Measurements from ENCODE around the gene CDK18. TPM values are rescaled to one million over a fixed set of nuclear protein-coding genes. Genes with fewer than 3 reads are reported as not detected.

Gene CDK18
- total RNA-seq, 4 donors from 2014 or later: 13.6 to 22.4 (median 16.9) TPM

DNA sequence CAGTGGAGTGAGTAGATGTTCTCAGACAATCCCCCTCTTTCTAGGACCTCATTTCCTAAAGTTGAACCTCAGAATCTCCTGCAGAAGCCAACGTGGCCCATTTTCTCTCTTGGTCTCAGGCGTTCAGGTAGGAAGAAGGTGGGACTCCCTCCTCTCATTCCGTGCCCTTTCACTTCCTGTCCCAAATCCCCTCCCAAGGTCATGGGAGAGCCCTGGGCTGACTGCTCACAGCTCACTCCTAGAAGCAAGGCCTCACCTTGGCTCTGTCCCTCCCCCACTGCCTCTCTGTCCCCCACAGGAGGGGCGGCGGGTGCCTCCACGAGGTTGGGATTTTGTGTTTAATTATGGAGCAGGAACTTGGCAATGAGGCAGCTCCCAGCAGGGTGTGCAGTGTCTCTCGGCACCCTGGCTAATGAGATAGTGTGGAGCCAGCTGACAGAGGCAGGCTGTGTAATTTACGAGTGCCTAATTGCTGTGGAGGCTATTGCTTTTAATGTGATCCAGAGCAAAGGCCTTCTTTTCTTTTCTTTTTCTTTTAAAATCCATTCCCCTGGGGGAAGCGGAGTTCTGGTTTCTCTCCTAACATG lies 9.1 kb upstream of the CDK18 start:
- no peak for DNase-seq
- H3K4me3 ChIP-seq (replicated peaks in 1 of 3): no peak overlapping the region
- intact Hi-C loops (cut with DNase I): no loop called here
- no peaks in the 10 kb centered on the region for H3K27me3 ChIP-seq
- H3K9me3 ChIP-seq: no peaks in the 10 kb centered on the region
- H3K27ac ChIP-seq: no peak overlapping the region
- no peaks in the 10 kb centered on the region for H3K36me3 ChIP-seq
- TF ChIP-seq, protein P1, sequence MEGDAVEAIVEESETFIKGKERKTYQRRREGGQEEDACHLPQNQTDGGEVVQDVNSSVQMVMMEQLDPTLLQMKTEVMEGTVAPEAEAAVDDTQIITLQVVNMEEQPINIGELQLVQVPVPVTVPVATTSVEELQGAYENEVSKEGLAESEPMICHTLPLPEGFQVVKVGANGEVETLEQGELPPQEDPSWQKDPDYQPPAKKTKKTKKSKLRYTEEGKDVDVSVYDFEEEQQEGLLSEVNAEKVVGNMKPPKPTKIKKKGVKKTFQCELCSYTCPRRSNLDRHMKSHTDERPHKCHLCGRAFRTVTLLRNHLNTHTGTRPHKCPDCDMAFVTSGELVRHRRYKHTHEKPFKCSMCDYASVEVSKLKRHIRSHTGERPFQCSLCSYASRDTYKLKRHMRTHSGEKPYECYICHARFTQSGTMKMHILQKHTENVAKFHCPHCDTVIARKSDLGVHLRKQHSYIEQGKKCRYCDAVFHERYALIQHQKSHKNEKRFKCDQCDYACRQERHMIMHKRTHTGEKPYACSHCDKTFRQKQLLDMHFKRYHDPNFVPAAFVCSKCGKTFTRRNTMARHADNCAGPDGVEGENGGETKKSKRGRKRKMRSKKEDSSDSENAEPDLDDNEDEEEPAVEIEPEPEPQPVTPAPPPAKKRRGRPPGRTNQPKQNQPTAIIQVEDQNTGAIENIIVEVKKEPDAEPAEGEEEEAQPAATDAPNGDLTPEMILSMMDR (IDR thresholded peaks at IDR 0.05): no peak
- no peak for TF ChIP-seq POLR2A (IDR thresholded peaks at IDR 0.05)
- peaks cover 0 to 10% of the 10 kb centered on the region in 2 donors for H3K4me1 ChIP-seq
- WGBS, 2 donors: 70 to 71% methylated on average over 9 of the region's 9 CpGs

DNA sequence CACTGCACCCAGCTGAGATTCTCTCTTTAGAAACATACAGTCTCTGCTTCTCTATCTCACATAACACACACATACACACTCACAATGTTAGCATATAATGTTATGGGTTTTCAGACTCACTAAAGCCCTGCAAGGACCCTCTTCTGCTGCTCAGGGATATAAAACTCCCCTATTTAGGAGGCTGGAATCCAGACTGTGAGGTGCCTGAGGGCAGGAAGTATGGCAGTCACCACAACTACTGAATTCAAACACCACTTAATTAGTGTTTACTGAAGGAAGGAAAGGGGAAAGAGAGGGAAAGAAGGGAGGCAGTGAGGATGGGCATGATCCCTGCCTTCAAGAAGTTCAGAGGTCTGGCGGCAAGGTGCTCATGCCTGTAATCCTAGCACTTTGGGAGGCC lies 7.8 kb upstream of the CDK18 start:
- intact Hi-C loops (cut with DNase I): no loop called here
- H3K9me3 ChIP-seq: no peaks in the 10 kb centered on the region
- TF ChIP-seq POLR2A (IDR thresholded peaks at IDR 0.05): no peak
- TF ChIP-seq, protein P1 (IDR thresholded peaks at IDR 0.05): no peak
- 96 to 100% methylated on average over 1 of the region's 1 CpG for WGBS, 2 donors
- DNase-seq: no peak
- no peak overlapping the region for H3K27ac ChIP-seq
- no peak overlapping the region for H3K4me3 ChIP-seq (replicated peaks in 1 of 3)
- H3K4me1 ChIP-seq: peaks cover 0 to 10% of the 10 kb centered on the region in 2 donors
- no peaks in the 10 kb centered on the region for H3K27me3 ChIP-seq
- H3K36me3 ChIP-seq: no peaks in the 10 kb centered on the region

DNA sequence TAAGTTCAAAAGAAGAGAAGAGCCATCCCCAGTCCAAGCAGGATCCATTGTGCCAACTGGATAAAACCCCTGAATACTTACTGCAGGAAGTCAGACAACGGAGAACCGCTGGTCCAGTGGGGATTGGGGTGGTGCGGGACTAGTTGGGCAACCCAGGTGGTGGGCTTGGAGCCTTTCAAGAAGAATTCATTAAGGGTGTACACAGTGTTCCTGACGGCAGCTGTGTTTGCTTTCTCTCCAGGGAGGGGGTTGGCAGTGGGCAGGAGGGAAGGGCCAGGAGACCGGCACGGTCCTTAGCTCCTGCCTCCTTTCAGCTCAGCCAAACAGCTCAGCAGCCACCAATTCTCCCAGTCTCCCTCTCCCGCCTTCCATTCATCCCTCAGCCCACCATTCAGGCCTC lies 7.1 kb upstream of the CDK18 start:
- WGBS, 2 donors: 74 to 82% methylated on average over 7 of the region's 7 CpGs
- no peak overlapping the region for H3K4me3 ChIP-seq (replicated peaks in 1 of 3)
- H3K27me3 ChIP-seq: no peaks in the 10 kb centered on the region
- H3K9me3 ChIP-seq: no peaks in the 10 kb centered on the region
- H3K4me1 ChIP-seq: peaks cover 0 to 10% of the 10 kb centered on the region in 2 donors
- TF ChIP-seq POLR2A (IDR thresholded peaks at IDR 0.05): no peak
- H3K36me3 ChIP-seq: no peaks in the 10 kb centered on the region
- intact Hi-C loops (cut with DNase I): no loop called here
- DNase-seq: no peak
- no peak overlapping the region for H3K27ac ChIP-seq

DNA sequence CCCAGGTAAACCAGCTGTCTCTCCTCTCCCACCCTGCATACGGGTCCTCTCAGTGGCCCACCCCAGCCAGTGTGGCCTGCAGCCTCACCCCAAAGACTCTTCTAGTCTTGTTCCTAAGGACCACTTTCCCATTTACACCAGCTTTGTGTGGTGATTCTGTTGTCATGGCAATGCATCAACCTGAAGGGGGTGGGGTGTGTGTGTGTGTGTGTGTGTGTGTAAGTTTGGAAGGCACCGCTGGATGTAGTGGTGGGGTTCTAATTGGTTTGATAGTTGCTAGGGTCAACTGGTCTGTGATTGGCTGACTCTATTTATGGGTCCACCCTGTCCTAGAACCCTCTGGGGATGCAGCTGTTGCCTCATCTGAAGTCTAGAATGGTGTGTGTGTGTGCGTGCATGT lies 4.7 kb upstream of the CDK18 start:
- Histone ChIP-seq H3K27ac (no peak overlapping the region), H3K36me3 (no peaks in the 10 kb centered on the region), H3K27me3 (no peaks in the 10 kb centered on the region), H3K4me1 (peaks cover 0 to 3% of the 10 kb centered on the region in 2 donors), H3K4me3 (replicated peaks in 1 of 3) (no peak overlapping the region), H3K9me3 (no peaks in the 10 kb centered on the region)
- intact Hi-C loops (cut with DNase I): no loop called here
- no peak for DNase-seq
- no peak for TF ChIP-seq POLR2A (IDR thresholded peaks at IDR 0.05)
- TF ChIP-seq, protein P1 (IDR thresholded peaks at IDR 0.05): no peak
- WGBS, 2 donors: 75 to 84% methylated on average over 3 of the region's 3 CpGs

DNA sequence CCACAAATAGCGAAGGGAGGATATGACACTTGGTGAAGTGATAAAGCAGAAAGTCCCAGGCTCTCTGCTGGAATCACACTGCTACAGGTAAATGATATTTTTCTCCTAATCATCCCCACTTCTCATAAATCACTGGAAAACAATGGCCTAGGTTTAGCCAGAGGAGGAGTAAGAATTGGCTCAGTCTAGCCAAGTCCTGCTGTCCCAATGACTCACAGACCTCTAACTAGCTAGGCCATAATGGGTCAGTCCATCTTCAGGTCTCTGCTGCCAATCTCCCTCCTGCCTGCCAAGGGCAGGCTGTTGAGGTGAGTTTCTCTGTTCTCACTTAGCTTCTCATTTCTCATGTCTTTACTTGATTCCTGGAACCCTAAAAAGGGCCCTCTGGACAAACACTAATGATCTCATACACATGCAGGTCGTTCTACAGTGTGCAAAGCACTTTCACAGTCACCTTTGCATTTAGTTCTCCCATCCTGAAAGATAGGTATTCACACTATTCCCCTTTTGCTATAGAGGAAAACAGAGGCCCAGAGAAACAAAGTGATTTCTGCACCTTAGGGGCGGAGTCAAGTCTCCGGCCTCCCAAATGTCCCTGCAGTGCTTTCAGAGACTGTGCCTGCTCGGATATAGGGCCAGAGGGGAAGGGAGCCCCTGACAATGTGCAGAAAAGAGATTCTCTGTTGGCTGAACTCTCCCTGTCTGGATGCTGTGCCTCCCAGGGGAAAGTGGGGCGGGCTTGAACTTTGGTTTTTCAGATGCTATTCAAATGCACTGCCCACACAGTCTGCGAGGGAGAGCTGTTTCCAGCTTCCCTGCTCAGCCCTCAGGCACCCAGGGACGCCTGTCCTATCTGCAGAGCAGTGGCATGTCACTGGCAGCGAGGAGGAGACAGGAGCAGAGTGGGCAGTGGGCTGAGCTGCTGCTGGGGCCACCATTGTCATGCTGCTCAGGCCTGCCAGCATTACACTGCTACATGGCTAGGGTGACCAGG lies 3.9 kb upstream of the CDK18 start:
- no peaks in the 10 kb centered on the region for H3K36me3 ChIP-seq
- H3K27ac ChIP-seq: no peak overlapping the region
- H3K4me3 ChIP-seq (replicated peaks in 1 of 3): no peak overlapping the region
- 72% methylated on average over 9 of the region's 9 CpGs for WGBS, 2 donors
- no peak for DNase-seq
- H3K9me3 ChIP-seq: no peaks in the 10 kb centered on the region
- peaks cover 7 to 11% of the 10 kb centered on the region in 2 donors for H3K4me1 ChIP-seq
- intact Hi-C loops (cut with DNase I): no loop called here
- no peak for TF ChIP-seq POLR2A (IDR thresholded peaks at IDR 0.05)
- TF ChIP-seq, protein P1 (IDR thresholded peaks at IDR 0.05): no peak
- H3K27me3 ChIP-seq: no peaks in the 10 kb centered on the region

Measured in thyroid gland (tissue), 4 donors.